Endothelial cell of umbilical vein (primary cell): Measurements from ENCODE around the gene HSFX2. TPM values are rescaled to one million over a fixed set of nuclear protein-coding genes. Genes with fewer than 3 reads are reported as not detected.

ENCODE experiments used
- BruUV-seq: library from RNA; stranded (reverse); fragments of 400-500 nt; replicated peaks from 2 replicates; lab custom pipeline; 2021; lab: Mats Ljungman, UMichigan
- CTCF ChIA-PET: fragments of 300-600, 350-600 bp; sonication (Branson Sonifier 250); formaldehyde crosslinking; loops from one replicate; lab custom pipeline; 2021; ENCODE audit warnings: antibody characterized with exemption, inconsistent platforms; lab: Charles Lee
- POLR2A ChIA-PET: fragments of 300-600, 350-600 bp; sonication (Branson Sonifier 250); formaldehyde crosslinking; loops from one replicate; lab custom pipeline; 2021; ENCODE audit warnings: antibody characterized with exemption, inconsistent platforms; lab: Charles Lee
- DNase-seq: peaks from one replicate; pipeline ENCODE4 v3.0.0-alpha.2; 2011; ENCODE audit warnings: low read depth, low spot score
- FAIRE-seq: peaks from 2 replicates; lab custom pipeline; 2011; peaks lifted over from hg19 to GRCh38; lab: Jason Lieb, UNC
- H2AFZ ChIP-seq: 2 replicates; pipeline ENCODE4 v1.6.0; 2012; ENCODE audit warnings: low read depth, low read length, control low read depth, inconsistent platforms
- H3K27ac ChIP-seq: 2 replicates; pipeline ENCODE4 v1.5.1; 2011; ENCODE audit warnings: low read depth, mild to moderate bottlenecking, control low read depth, low read length, moderate library complexity; ENCODE audit not compliant: insufficient read depth
- H3K27me3 ChIP-seq, 2 experiments: 2 replicates each; pipeline versions ENCODE4 v1.6.0 to v1.6.1; 2011; ENCODE audit warnings: low read length in 2 of 2, mixed read lengths in 1 of 2; ENCODE audit not compliant: control insufficient read depth in 2 of 2, insufficient read depth in 2 of 2
- H3K36me3 ChIP-seq, 2 experiments: 2 replicates in 1 of 2; 3 replicates in 1 of 2; pipeline ENCODE4 v1.5.1; 2011; ENCODE audit warnings: low read length in 2 of 2, mild to moderate bottlenecking in 1 of 2, moderate library complexity in 1 of 2; ENCODE audit not compliant: control insufficient read depth in 2 of 2, insufficient read depth in 2 of 2; ENCODE audit errors: extremely low read depth in 1 of 2
- H3K4me1 ChIP-seq: 3 replicates; pipeline ENCODE4 v1.5.1; 2011; ENCODE audit warnings: mild to moderate bottlenecking, low read length; ENCODE audit not compliant: control insufficient read depth, insufficient read depth; ENCODE audit errors: extremely low read depth
- H3K4me2 ChIP-seq: 2 replicates; pipeline ENCODE4 v1.6.1; 2011; ENCODE audit warnings: low read length, control low read depth, mixed read lengths; ENCODE audit not compliant: insufficient read depth
- H3K4me3 ChIP-seq, 3 experiments: fragments of 200-600 bp in 1 of 3; sonication (generic), shearing (Covaris generic) in 1 of 3; replicated peaks in 1 of 3; 2 replicates each; pipeline ENCODE4 v1.5.1; 2011 to 2016; ENCODE audit warnings: control low read depth in 3 of 3, low read length in 3 of 3, mild to moderate bottlenecking in 2 of 3, inconsistent platforms in 1 of 3, low read depth in 1 of 3, moderate library complexity in 1 of 3; ENCODE audit not compliant: insufficient read depth in 1 of 3
- H3K79me2 ChIP-seq: 2 replicates; pipeline ENCODE4 v1.6.0; 2012; ENCODE audit warnings: low read length, inconsistent platforms; ENCODE audit not compliant: control insufficient read depth, insufficient read depth
- H3K9ac ChIP-seq: replicated peaks from 2 replicates; pipeline ENCODE3; 2011; ENCODE audit warnings: low read length, control low read depth; ENCODE audit not compliant: insufficient read depth; ENCODE audit errors: extremely low read depth
- H3K9me1 ChIP-seq: replicated peaks from 3 replicates; pipeline ENCODE4 v1.6.0; 2011; ENCODE audit warnings: mild to moderate bottlenecking, low read length; ENCODE audit not compliant: control insufficient read depth, insufficient read depth; ENCODE audit errors: extremely low read depth
- H3K9me3 ChIP-seq: replicated peaks from 2 replicates; pipeline ENCODE4 v1.5.1; 2012; ENCODE audit warnings: low read length, inconsistent platforms; ENCODE audit not compliant: control insufficient read depth, insufficient read depth
- H4K20me1 ChIP-seq: replicated peaks from 2 replicates; pipeline ENCODE3; 2011; ENCODE audit warnings: mild to moderate bottlenecking, low read length; ENCODE audit not compliant: control insufficient read depth, insufficient read depth; ENCODE audit errors: extremely low read depth
- CTCF ChIP-seq, 2 donors: IDR thresholded peaks; 1 replicate in 1 of 2; 2 replicates in 1 of 2; pipeline ENCODE4 v1.5.1; 2011; ENCODE audit warnings: low read length in 2 of 2, mild to moderate bottlenecking in 2 of 2, moderate library complexity in 2 of 2, control low read depth in 1 of 2, inconsistent platforms in 1 of 2, low read depth in 1 of 2; ENCODE audit not compliant: insufficient read depth in 1 of 2; ENCODE audit errors: extremely low read depth in 1 of 2
- EZH2 ChIP-seq: IDR thresholded peaks from 2 replicates; pipeline ENCODE4 v1.6.1; 2012; ENCODE audit warnings: borderline replicate concordance, low read depth, mild to moderate bottlenecking, moderate library complexity, low read length, inconsistent platforms; ENCODE audit not compliant: severe bottlenecking
- FOS ChIP-seq: IDR thresholded peaks from 2 replicates; pipeline ENCODE4 v1.6.1; 2011; ENCODE audit warnings: mild to moderate bottlenecking, low read length, moderate library complexity, borderline replicate concordance; ENCODE audit not compliant: insufficient read depth
- GATA2 ChIP-seq: IDR thresholded peaks from 2 replicates; pipeline ENCODE4 v1.7.0; 2011; ENCODE audit warnings: low read depth, mild to moderate bottlenecking, moderate library complexity, mixed read lengths, low read length; ENCODE audit not compliant: insufficient read length, insufficient read depth
- JUN ChIP-seq: IDR thresholded peaks from 2 replicates; pipeline ENCODE4 v1.6.1; 2011; ENCODE audit warnings: borderline replicate concordance, low read depth; ENCODE audit not compliant: insufficient read length, insufficient read depth
- POLR2A ChIP-seq: IDR thresholded peaks from 2 replicates; pipeline ENCODE4 v1.6.1; 2012; ENCODE audit warnings: low read depth, mild to moderate bottlenecking, control low read depth, low read length
- POLR2AphosphoS5 ChIP-seq: IDR thresholded peaks from 2 replicates; pipeline ENCODE4 v1.6.1; 2012; ENCODE audit warnings: low read depth, mild to moderate bottlenecking, control low read depth, low read length, moderate library complexity; ENCODE audit not compliant: insufficient read depth
- dilution Hi-C: fragments of 300-500 bp; cut with MboI; formaldehyde crosslinking; loops from one replicate; pipeline ENCODE4 v1.15.0; 2019; ENCODE audit warnings: low sequenced_read_pairs; ENCODE audit not compliant: extremely low pct_ligation_motif_present
- intact Hi-C: fragments of 100-400 bp; cut with micrococcal nuclease; formaldehyde crosslinking; loops from one replicate; pipeline ENCODE4 v1.10.0; 2022
- polyA plus RNA-seq, 4 experiments: library from polyadenylated mRNA; depleted of rRNA in 3 of 4; stranded (reverse) in 3 of 4; unstranded in 1 of 4; fragments of >200 nt; gene quantifications; 2 replicates each; pipeline versions ENCODE4 v1.2.1 to v1.2.3, GENCODE V29; 2011 to 2012; ENCODE audit warnings: missing spikeins in 1 of 4
- total RNA-seq: library from RNA; stranded (reverse); gene quantifications from 2 replicates; pipeline ENCODE4 v1.2.3, GENCODE V29; 2021
- TF ChIP-seq, protein P1 (sequence below): IDR thresholded peaks from 2 replicates; pipeline ENCODE4 v1.6.1; 2011; ENCODE audit not compliant: insufficient read depth, insufficient read length

Gene HSFX2
- total and polyA plus RNA-seq, 2 donors (not counting 3 experiments of a cell fraction or from before 2014, with no cell fraction given), result 0.11 TPM; not detected in 1

DNA sequence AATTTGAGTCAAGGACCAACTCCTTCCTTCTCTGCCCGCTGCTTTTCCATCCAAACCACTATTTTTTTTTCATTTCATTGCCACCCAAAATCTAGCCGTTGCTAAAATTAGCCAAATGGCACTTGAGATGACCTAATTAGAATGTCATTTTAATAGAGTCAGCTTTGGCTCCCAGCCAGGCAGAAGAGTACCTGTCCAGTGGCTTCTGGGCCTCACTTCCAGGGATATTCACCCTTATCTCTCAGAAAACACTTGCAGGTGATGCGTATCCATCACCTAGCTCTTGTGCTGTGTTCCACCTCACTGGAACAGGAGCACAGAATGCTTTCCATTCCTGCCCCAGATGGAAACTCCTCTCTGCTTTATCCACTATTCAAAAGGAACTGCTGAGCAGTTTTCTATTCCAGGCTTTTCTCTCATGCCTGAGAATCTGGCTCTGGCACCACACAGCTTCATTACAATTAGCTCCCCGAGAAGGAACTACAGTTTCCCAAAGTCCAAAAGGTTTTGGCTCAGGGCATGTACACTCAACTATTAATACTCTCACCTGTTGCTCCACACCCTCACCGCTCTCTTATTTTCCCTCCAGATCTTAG lies 26.3 kb downstream of the HSFX2 start:
- H3K9me3 ChIP-seq, result no peaks in the 10 kb centered on the region
- POLR2A ChIA-PET, result no interaction called here
- H3K4me3 ChIP-seq, result no peak overlapping the region
- CTCF ChIA-PET, result no interaction called here
- FAIRE-seq, result no peak
- H4K20me1 ChIP-seq, result no peaks in the 10 kb centered on the region
- H3K79me2 ChIP-seq, result no peaks in the 10 kb centered on the region
- H3K27me3 ChIP-seq, result no peaks in the 10 kb centered on the region
- no peak for TF ChIP-seq EZH2
- TF ChIP-seq CTCF (IDR thresholded peaks at IDR 0.05; ENCODE audit: extremely low read depth in 1 of 2, insufficient read depth in 1 of 2, low read depth in 1 of 2, low read length in 2 of 2), result no peak
- no peak for TF ChIP-seq GATA2
- no peak for TF ChIP-seq POLR2A
- TF ChIP-seq JUN, result no peak
- no peak for TF ChIP-seq FOS
- TF ChIP-seq, protein P1, sequence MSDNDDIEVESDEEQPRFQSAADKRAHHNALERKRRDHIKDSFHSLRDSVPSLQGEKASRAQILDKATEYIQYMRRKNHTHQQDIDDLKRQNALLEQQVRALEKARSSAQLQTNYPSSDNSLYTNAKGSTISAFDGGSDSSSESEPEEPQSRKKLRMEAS, result no peak
- no peak for TF ChIP-seq POLR2AphosphoS5
- intact Hi-C loops (no loop called here), dilution Hi-C loops (no loop called here)
- no peak overlapping the region for H3K9ac ChIP-seq
- no peak overlapping the region for H3K27ac ChIP-seq
- H3K9me1 ChIP-seq, result no peaks in the 10 kb centered on the region
- H3K4me1 ChIP-seq, result no peaks in the 10 kb centered on the region
- BruUV-seq, result no TSS peak
- H3K36me3 ChIP-seq, result no peaks in the 10 kb centered on the region
- no peak overlapping the region for H2AFZ ChIP-seq
- DNase-seq, result no peak
- H3K4me2 ChIP-seq, result no peak overlapping the region
